HL-60 (cell line): ENCODE measurements around the gene KDM6A.
A peak's percentile ranks its signal among the peaks of the same experiment; 100 is the strongest.

ENCODE experiments used
- DNase-seq, 2 experiments: peaks; one replicate each; pipeline ENCODE4 v3.0.0-alpha.2; 2010 to 2020; ENCODE audit warnings: low read depth in 1 of 2, low spot score in 1 of 2
- H3K27ac ChIP-seq: fragments of 250-450 bp; sonication (Bioruptor Pico); replicated peaks from 2 replicates; pipeline ENCODE4 v1.5.1; 2020; ENCODE audit warnings: mild to moderate bottlenecking, moderate library complexity
- H3K27me3 ChIP-seq: fragments of 250-450 bp; sonication (Bioruptor Pico); 2 replicates; pipeline ENCODE4 v1.5.1; 2021; ENCODE audit warnings: mild to moderate bottlenecking, moderate library complexity; ENCODE audit not compliant: insufficient read depth, poor library complexity, severe bottlenecking
- H3K4me3 ChIP-seq: replicated peaks from 2 replicates; pipeline ENCODE4 v1.5.1; 2011; ENCODE audit warnings: mild to moderate bottlenecking, control low read depth, low read length; ENCODE audit not compliant: insufficient read depth
- CTCF ChIP-seq: IDR thresholded peaks from one replicate; pipeline ENCODE4 v1.5.1; 2011; ENCODE audit warnings: low read length, control low read depth, inconsistent platforms; ENCODE audit not compliant: insufficient read depth
- GABPA ChIP-seq: IDR thresholded peaks from 2 replicates; pipeline ENCODE4 v1.6.1; 2012; ENCODE audit warnings: low read depth
- POLR2AphosphoS5 ChIP-seq: IDR thresholded peaks from 2 replicates; pipeline ENCODE4 v1.6.1; 2012; ENCODE audit warnings: low read depth
- REST ChIP-seq: IDR thresholded peaks from 2 replicates; pipeline ENCODE4 v1.6.1; 2012; ENCODE audit warnings: low read depth; ENCODE audit not compliant: insufficient replicate concordance
- SPI1 ChIP-seq: IDR thresholded peaks from 2 replicates; pipeline ENCODE4 v1.6.1; 2012; ENCODE audit warnings: low read depth, mild to moderate bottlenecking, borderline replicate concordance

The KDM6A gene

GRCh38 chrX:44980883-44981282 is 107.9 kb downstream of the KDM6A start:
- H3K27ac ChIP-seq = no peak overlapping the region
- H3K4me3 ChIP-seq = no peak overlapping the region
- no peak for TF ChIP-seq POLR2AphosphoS5
- no peak for TF ChIP-seq SPI1
- TF ChIP-seq GABPA = no peak
- no peak for TF ChIP-seq REST
- TF ChIP-seq CTCF = no peak
- H3K27me3 ChIP-seq = no peaks in the 10 kb centered on the region
- DNase-seq = no peak

GRCh38 chrX:44989995-44990770 is 117.2 kb downstream of the KDM6A start:
- no peak for TF ChIP-seq REST
- TF ChIP-seq GABPA = no peak
- no peak for TF ChIP-seq SPI1
- TF ChIP-seq POLR2AphosphoS5 = no peak
- TF ChIP-seq CTCF = no peak
- Histone ChIP-seq H3K27ac (no peak overlapping the region), H3K27me3 (no peaks in the 10 kb centered on the region), H3K4me3 (no peak overlapping the region)
- peak; percentile 3 to 13 for DNase-seq

GRCh38 chrX:44992775-44993174 is 119.8 kb downstream of the KDM6A start:
- H3K27ac ChIP-seq = no peak overlapping the region
- H3K27me3 ChIP-seq = no peaks in the 10 kb centered on the region
- DNase-seq = no peak
- H3K4me3 ChIP-seq = no peak overlapping the region
- TF ChIP-seq POLR2AphosphoS5 = no peak
- TF ChIP-seq SPI1 = no peak
- no peak for TF ChIP-seq REST
- TF ChIP-seq GABPA = no peak
- TF ChIP-seq CTCF = no peak
